Thoracic aorta (tissue), 2 donors: ENCODE results near the gene TTYH3. TPM values are rescaled to one million over a fixed set of nuclear protein-coding genes. Genes with fewer than 3 reads are reported as not detected.

Experiments
- ATAC-seq: fragments of 150-250 bp; one replicate; pipeline ENCODE4 v1.8.0; 2017; ENCODE audit warnings: low read depth; ENCODE audit not compliant: insufficient number of reproducible peaks, low FRiP score
- DNase-seq: peaks from one replicate; pipeline ENCODE4 v3.0.0-alpha.2; 2020; ENCODE audit warnings: low spot score
- H3K27ac ChIP-seq, 2 donors: fragments of 200-600 bp; sonication (generic); 1 replicate in 1 of 2; 2 replicates in 1 of 2; pipeline ENCODE4 v1.5.1; 2016; ENCODE audit warnings: mild to moderate bottlenecking in 2 of 2, moderate library complexity in 2 of 2
- H3K27me3 ChIP-seq: fragments of 200-600 bp; sonication (generic); replicated peaks from 2 replicates; pipeline ENCODE4 v1.6.0; 2016; ENCODE audit warnings: mild to moderate bottlenecking; ENCODE audit not compliant: insufficient read depth
- H3K36me3 ChIP-seq: fragments of 200-600 bp; sonication (generic); one replicate; pipeline ENCODE4 v1.5.1; 2016
- H3K4me1 ChIP-seq, 2 donors: fragments of 200-600 bp; sonication (generic); 1 replicate in 1 of 2; 2 replicates in 1 of 2; pipeline versions ENCODE4 v1.5.1 to v1.6.0; 2016; ENCODE audit warnings: low read depth in 2 of 2, mild to moderate bottlenecking in 1 of 2; ENCODE audit not compliant: control insufficient read depth in 1 of 2
- H3K4me3 ChIP-seq: fragments of 200-600 bp; sonication (generic); 2 replicates; pipeline ENCODE4 v1.5.1; 2016; ENCODE audit warnings: mild to moderate bottlenecking
- H3K9me3 ChIP-seq: fragments of 200-600 bp; sonication (generic); 2 replicates; pipeline ENCODE4 v1.5.1; 2016
- total RNA-seq, 2 donors: library from RNA; depleted of rRNA; stranded (reverse); fragments of >200 nt; gene quantifications; one replicate each; pipeline versions ENCODE4 v1.1.0 to v1.2.3, GENCODE V29; 2016
- TF ChIP-seq, protein P1 (sequence below): fragments of 200-600 bp; sonication (generic); IDR thresholded peaks from one replicate; pipeline ENCODE4 v1.5.1; 2019; ENCODE audit warnings: antibody characterized with exemption

TTYH3 gene
- total RNA-seq, 2 donors from 2014 or later, result 58.6 to 69.3 TPM

DNA sequence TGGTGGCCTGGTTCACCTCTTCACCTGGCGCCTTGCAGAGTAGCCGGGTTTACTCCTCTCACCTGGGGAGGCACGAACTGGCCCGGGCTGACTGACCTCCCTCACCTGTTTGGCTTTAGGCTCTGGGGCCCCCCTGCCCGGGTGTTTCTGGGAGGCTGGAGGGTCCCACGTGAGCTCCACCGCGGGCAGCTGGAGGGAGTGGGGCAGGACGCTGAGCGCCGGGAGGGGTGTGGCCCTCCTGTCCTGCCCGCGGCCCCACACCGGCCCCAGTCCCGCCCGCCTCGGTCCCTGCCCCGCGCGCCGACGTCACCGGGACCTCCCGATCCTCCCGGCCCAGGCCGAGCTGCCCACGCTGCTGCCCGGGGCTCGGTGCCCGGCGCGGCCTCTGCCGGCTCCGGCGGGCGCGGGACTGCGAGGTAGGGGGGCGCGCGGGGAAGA, 56.1 kb downstream of the TTYH3 start, which contains the start of gene AMZ1:
Gene AMZ1 (plus strand): TSS at position 322 of the 438 bp plus-strand sequence. CDS start 12,250 bp downstream, outside the sequence.
- DNase-seq (no peak), ATAC-seq (no peak)
- Histone ChIP-seq H3K27ac (no peak within 1 kb of the TSS), H3K36me3 (no peaks in the 10 kb centered on the region), H3K4me3 (peak within 1 kb of the TSS; percentile 68), H3K9me3 (no peaks in the 10 kb centered on the region), H3K27me3 (peaks cover 8% of the 10 kb centered on the region), H3K4me1 (peaks cover 19 to 30% of the 10 kb centered on the region in 2 donors)
- TF ChIP-seq, protein P1, sequence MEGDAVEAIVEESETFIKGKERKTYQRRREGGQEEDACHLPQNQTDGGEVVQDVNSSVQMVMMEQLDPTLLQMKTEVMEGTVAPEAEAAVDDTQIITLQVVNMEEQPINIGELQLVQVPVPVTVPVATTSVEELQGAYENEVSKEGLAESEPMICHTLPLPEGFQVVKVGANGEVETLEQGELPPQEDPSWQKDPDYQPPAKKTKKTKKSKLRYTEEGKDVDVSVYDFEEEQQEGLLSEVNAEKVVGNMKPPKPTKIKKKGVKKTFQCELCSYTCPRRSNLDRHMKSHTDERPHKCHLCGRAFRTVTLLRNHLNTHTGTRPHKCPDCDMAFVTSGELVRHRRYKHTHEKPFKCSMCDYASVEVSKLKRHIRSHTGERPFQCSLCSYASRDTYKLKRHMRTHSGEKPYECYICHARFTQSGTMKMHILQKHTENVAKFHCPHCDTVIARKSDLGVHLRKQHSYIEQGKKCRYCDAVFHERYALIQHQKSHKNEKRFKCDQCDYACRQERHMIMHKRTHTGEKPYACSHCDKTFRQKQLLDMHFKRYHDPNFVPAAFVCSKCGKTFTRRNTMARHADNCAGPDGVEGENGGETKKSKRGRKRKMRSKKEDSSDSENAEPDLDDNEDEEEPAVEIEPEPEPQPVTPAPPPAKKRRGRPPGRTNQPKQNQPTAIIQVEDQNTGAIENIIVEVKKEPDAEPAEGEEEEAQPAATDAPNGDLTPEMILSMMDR, result no peak

DNA sequence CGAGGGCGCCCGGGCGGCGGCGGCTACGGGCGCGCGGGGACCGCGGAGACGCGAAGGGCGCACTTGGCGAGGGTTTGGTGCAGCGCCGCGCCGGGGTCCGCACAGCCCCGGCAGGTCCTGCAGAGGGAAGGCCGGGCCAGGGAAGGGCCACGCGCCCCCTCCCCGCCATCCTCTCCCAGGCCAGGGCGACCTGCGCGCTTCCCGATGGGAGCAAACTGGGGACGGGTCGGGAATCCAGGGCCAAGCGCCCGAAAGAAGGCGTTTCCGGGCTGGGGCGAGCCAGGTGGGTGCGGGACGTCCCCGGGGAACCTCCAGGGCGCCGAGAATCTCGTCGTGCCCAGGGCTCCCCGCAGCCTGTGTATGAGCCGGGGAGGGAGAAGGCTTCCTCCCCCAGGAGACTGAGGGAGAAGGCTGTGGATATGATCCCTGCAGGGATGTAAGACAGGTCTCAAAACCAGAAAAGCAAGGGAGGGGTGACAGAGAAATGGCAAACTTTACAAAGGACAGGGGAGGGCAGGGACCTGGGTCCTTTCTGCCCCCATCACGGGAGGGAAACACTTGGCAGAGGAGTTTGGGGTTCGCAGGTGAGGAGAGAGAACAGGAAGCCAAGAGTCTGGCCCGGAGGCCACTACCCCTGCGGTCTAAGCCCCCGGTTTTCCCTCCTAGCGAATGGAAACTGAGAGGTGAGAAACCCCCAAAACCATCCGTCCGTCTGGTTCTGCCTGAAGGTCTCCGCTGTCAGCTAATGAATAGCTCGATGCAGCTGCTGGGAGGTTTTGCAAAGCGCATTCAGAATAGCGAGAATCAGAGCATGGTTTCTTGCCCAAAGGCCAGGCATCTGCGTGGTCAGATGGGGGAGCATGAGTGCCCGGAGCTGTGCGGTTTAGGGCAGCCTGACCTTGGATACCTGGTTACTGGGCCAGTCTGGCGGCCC, 56.9 kb downstream of the TTYH3 start:
- no peaks in the 10 kb centered on the region for H3K36me3 ChIP-seq
- H3K9me3 ChIP-seq, result no peaks in the 10 kb centered on the region
- no peak for ATAC-seq
- no peak overlapping the region for H3K27ac ChIP-seq
- peak overlapping the region; percentile 68 for H3K4me3 ChIP-seq
- TF ChIP-seq, protein P1, result no peak
- DNase-seq, result no peak
- peaks cover 8% of the 10 kb centered on the region for H3K27me3 ChIP-seq
- H3K4me1 ChIP-seq, result peaks cover 19 to 30% of the 10 kb centered on the region in 2 donors

DNA sequence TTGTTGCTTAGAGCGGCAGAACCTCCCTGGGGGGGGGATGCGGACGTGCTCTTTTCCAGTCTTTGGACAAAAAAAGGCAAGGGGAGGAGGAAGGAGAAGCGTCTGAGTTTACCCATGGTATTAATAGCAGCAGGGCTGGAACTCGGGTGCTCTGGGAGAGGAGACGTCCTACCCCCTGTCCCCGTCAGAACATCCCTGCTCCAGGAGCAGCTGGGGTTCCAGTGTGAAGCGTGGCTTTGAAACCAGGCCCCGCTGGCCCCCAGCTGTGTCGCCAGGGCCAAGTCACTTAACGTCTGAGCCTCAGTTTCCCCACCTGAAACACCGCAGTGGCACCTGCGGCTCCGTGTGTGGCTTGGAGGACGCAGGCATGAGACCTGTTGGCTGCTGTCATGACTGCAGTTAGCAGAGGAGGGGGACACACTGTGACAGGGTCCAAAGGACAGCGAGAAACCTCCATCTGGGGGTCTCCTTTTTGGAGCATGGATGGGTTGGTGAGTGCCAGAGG, 57.6 kb downstream of the TTYH3 start:
- TF ChIP-seq, protein P1, result no peak
- Histone ChIP-seq H3K36me3 (no peaks in the 10 kb centered on the region), H3K27ac (no peak overlapping the region), H3K4me1 (peaks cover 19 to 30% of the 10 kb centered on the region in 2 donors), H3K27me3 (peaks cover 8% of the 10 kb centered on the region), H3K9me3 (no peaks in the 10 kb centered on the region), H3K4me3 (peak overlapping the region; percentile 68)
- DNase-seq (no peak), ATAC-seq (no peak)

DNA sequence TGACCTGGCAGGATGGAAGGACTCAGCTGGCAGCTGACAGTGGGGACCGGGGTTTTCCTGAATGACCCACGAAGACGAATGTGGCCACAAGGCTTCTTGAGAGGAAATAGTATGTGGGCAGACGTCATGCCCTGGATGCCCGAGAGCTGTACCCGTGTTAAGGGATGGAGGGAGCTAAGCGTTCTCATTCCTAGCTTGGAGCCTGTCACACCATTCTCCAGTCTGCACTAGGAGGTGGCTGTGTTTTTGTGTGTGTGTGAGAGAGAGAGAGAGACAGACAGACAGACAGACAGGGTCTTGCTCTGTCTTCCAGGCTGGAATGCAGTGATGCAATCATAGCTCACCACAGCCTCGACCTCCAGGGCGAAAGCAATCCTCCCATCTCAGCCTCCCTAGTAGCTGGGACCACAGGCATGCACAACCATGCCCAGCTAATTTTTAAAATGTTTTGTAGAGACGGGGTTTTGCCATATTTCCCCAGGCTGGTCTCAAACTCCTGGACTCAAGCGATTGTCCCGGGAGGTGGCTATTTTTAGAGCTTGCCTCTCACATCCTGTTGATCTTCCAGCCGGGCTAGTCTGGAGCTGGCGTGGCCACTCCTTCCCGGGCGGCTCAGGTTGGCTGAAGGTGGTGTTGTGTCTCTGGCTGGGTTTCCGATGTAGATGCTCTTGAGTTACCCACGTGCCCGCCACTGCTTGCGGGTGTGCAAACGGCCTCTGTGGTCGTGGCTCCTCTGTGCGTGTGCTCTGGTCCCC, 58.3 kb downstream of the TTYH3 start:
- ATAC-seq, result no peak
- Histone ChIP-seq H3K27ac (no peak overlapping the region), H3K4me1 (peaks cover 19 to 30% of the 10 kb centered on the region in 2 donors), H3K9me3 (no peaks in the 10 kb centered on the region), H3K4me3 (no peak overlapping the region), H3K36me3 (no peaks in the 10 kb centered on the region), H3K27me3 (peaks cover 8% of the 10 kb centered on the region)
- no peak for DNase-seq
- TF ChIP-seq, protein P1, result no peak
